GM13976 (cell line): ENCODE measurements around the gene PRR36.
A peak's percentile ranks its signal among the peaks of the same experiment; 100 is the strongest.
"Not testable (repeated sequence)": the region's sequence is repeated elsewhere in the genome, so short reads cannot be mapped to it uniquely, and the experiment has no call there.

ENCODE experiments used
- DNase-seq: peaks from one replicate; pipeline ENCODE4 v3.0.0; 2012; ENCODE audit warnings: low spot score
- in situ Hi-C: fragments of 300-500 bp; cut with MboI; formaldehyde crosslinking; loops from one replicate; pipeline ENCODE4 v1.12.0; 2022; ENCODE audit warnings: low sequenced_read_pairs, mixed read lengths, inconsistent platforms; ENCODE audit not compliant: unreplicated experiment
- TF ChIP-seq, protein P1 (sequence below): IDR thresholded peaks from 2 replicates; pipeline ENCODE4 v1.5.1; 2012; ENCODE audit warnings: borderline replicate concordance, mild to moderate bottlenecking; ENCODE audit not compliant: insufficient read depth; ENCODE audit errors: extremely low read depth, missing control alignments, control extremely low read depth

PRR36 gene

DNA sequence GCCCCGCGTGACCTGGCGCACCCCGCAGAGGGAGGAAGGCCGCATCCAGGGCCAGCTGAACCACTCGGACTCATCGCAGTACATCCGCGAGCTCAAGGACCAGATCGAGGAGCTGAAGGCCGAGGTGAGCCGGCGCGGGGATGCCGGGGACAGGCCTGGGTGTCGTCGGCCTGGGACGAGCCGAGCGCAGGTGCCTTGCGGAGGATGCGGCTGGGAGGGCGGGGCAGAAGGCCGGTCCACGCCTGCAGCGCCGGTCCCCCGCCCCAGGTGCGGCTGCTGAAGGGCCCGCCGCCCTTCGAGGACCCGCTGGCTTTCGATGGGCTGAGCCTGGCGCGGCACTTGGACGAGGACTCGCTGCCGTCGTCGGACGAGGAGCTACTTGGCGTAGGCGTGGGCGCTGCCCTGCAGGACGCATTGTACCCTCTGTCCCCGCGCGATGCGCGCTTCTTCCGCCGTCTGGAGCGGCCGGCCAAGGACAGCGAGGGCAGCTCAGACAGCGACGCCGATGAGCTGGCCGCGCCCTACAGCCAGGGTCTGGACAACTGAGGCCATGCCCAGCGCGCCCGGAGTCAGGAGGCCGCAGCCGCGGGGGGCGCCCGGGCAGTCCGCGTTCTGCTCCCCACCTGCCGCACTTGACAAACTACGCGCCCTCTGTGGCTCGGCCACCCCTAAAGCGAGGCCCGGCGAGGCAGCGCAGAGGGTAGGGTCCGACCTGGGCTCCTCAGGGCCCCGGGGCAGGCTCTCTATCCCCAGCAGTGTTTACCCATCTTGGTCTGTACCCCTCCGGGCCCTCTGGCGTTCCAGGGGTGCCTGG, 10.8 kb downstream of the PRR36 start:
- in situ Hi-C loops = no loop called here
- DNase-seq = no peak
- TF ChIP-seq, protein P1, sequence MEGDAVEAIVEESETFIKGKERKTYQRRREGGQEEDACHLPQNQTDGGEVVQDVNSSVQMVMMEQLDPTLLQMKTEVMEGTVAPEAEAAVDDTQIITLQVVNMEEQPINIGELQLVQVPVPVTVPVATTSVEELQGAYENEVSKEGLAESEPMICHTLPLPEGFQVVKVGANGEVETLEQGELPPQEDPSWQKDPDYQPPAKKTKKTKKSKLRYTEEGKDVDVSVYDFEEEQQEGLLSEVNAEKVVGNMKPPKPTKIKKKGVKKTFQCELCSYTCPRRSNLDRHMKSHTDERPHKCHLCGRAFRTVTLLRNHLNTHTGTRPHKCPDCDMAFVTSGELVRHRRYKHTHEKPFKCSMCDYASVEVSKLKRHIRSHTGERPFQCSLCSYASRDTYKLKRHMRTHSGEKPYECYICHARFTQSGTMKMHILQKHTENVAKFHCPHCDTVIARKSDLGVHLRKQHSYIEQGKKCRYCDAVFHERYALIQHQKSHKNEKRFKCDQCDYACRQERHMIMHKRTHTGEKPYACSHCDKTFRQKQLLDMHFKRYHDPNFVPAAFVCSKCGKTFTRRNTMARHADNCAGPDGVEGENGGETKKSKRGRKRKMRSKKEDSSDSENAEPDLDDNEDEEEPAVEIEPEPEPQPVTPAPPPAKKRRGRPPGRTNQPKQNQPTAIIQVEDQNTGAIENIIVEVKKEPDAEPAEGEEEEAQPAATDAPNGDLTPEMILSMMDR = no peak

DNA sequence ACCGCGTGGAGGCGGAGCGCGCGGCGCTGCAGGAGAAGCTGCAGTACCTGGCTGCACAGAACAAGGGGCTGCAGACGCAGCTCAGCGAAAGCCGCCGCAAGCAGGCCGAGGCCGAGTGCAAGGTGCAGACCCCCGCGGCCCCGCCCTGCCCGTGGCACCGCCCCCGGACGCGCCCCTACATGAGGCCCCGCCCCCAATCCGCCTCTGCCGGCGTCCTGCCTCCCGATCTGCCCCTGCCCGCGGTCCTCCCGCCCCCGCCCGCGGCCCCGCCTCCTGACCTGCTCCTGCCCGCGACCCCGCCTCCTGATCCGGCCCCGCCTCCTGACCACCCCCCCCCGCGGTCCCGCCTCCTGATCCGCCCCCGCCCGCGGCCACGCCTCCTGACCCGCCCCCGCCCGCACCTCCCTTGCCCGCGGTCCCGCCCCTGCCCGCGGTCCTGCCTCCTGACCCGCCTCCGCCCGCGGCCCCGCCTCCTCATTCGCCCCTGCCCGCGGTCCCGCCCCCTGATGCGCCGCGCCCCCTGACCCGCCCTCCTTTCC, 11.7 kb downstream of the PRR36 start:
- TF ChIP-seq, protein P1 = no peak
- peak; percentile 92 for DNase-seq
- in situ Hi-C loops = no loop called here

DNA sequence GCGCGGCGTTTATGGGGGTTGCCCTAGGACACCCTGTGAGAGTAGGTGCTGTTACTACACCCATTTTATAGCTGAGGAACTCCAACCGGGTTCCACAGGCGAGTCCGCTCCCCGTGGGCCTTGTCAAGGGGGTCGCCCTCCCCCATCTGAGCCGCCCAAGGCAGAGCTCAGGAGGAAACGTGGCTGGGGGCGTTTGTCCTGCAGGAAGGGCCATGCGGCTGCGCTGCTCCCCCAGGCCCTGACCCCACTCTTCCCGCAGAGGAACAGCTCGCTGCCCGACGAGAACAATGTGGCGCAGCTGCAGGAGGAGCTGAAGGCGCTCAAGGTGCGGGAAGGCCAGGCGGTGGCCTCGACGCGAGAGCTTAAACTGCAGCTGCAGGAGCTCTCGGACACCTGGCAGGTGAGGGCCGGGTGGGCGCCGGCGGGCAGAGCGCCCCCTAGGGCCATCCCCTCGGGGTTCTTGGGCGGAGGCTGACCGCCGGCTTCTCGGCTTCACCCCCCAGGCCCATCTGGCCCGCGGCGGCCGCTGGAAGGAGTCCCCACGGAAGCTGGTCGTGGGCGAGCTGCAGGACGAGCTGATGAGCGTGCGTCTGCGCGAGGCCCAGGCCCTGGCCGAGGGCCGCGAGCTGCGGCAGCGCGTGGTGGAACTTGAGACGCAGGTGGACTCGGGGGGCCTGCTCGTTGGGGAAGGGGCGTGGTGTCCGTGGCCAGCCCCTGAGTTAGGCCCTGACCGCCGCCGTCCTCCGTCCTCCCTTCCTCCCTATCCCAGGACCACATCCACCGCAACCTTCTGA, 12.4 kb downstream of the PRR36 start:
- in situ Hi-C loops = no loop called here
- TF ChIP-seq, protein P1 = no peak
- no peak for DNase-seq

DNA sequence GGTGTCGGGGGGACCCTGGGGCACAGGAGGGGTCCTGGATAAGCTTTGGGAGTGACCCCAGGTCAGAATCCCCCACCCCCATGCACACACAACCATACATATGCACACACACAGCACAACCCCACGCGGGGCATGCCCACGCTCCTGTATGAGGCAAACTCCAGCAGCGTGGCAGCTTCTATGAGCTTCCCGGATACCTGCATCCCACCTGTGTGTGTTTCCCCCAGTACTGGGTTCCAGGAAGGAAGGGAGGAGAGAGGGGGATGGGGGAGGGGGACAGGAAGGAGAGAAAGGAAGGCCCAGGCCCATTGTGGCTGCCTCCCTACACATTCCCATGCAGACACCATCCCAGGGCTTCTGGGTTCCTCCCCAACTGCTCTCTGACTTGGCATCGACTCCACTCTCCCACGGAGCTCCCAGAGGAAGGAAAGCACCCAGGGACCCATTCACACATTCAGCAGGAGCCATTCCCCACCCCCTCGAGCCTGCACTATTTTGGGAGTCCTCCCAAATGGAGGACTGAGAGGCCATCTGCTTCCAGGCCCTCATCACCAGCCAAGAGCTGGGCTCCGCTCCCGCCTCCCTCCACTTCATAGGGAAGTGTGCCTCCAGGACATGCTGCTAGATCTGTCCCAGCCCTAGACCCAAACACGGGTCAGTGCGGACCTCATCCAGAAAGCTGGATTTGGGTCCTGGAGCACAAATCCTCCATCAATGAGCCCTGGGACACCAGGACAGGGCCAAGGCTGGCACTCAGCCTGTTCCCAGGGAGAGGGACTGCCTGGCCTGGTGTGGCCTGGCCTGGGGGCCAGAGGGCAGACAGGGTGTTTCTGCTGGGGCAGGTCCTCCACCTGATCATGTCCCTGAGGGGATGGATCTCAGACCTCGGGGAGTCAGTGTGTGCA, 13.2 kb downstream of the PRR36 start:
- TF ChIP-seq, protein P1 = no peak
- DNase-seq = no peak
- in situ Hi-C loops = no loop called here

DNA sequence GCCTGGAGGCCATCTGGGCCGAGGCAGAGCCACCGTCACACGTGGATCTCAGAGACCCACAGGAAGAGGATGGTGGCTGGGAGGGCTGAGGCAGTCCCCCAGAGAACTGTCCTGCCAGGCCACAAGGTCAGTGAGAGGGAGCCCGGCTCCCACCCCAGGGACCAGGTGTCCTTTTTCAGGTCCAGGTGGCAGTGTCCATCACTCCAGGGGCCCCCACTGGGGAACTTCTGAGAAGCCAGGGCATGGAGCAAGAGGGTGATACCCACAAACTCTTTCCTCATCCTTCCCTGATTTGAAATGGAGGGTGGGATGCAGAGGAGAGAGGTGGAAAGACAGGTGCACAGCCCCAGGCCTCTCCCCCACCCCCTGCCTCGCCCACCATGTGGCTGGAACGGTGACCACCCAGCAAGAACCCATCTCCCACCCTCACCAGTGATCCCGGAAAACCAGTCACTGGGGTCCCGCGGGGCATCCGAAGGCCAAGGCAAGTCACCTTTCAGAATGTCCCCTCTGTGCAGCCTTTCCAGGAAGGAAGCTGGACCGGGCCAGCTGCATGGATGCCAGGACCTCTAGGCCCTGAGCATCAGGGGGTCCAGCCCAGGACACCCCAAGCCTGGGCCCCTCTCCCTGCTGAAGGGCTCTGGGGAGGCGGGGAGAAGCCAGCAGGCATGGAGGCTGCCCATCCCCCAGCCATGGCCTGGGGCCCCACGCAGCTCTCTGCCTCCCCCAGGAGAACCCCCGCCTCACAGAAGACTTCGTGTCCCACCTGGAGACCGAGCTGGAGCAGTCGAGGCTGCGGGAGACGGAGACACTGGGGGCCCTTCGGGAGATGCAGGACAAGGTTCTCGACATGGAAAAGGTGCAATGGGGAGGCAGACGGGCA, 14.1 kb downstream of the PRR36 start:
- DNase-seq = no peak
- in situ Hi-C loops = no loop called here
- TF ChIP-seq, protein P1 = no peak

DNA sequence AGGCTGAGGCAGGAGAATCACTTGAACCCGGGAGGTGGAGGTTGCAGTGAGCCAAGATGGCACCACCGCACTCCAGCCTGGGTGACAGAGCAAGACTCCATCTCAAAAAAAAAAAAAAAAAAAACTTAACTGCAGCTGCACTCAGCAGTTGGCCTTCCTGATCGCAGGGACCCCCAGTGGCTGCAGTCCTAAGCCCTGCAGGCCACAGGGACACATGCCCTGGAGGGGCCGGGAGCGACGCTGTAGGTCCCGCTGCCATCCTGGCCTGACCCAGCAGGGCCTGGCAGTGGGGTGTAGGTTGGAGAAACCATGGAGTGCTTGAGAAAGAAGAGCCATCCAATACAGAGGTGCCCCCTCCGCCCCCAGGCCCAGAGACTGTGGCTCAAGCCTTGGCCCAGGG, 15.1 kb downstream of the PRR36 start:
- in situ Hi-C loops, DNase-seq: not testable (repeated sequence)
